GM19372 (cell line): ENCODE data around the gene POFUT2.

Experiments used
- ATAC-seq: cut with Tn5 transposase; IDR thresholded peaks from one replicate; pipeline ENCODE4 v1.9.1; 2021; ENCODE audit warnings: mild to moderate bottlenecking, low read depth, moderate library complexity; ENCODE audit not compliant: unreplicated experiment

The POFUT2 gene

GRCh38 chr21:45253633-45254459 is 33.8 kb downstream of the POFUT2 start:
- no peak for ATAC-seq

DNA sequence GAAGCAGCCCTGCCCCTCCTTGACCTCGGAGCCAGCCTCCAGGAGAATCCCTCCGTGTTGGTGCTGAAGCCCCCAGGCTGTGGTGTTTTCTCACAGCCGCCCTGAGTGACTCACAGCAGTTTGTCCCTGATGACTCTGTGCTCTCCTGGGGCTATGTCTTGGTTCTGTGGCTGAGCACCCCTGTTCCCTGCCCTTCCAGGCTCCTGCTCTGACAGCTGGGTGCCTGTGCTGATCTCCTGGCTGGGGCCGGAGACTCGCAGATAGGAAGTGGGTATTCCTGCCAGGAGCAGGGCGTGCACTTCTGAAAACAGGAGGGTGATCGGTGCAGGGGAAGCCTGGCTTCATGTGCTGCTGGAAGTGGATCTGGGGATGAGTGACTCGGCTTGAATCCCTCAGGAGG is 34.5 kb downstream of the POFUT2 start:
- ATAC-seq: no peak

DNA sequence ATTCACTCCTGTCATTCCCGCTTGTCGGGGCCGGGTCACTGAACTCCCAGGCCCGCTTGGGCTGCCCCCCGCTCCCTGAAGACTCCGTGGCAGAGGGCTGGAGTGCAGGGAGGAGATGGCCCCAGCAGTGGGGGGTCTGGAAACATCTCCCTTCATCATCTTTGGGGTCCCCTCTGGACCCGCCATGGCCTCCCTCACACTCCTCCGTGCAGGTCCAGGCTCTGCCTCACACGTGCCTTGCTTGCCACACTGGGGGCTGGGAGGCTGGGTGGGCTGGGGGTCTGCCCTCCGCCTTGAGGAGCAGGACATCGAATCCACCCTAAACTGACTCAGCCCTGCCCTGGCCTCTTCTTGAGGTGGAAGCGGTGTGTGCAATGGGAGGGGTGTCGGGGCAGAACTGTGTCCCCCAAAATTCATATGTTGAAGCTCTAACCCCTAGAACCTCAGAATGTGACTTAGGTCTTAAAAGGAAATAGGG is 35.2 kb downstream of the POFUT2 start:
- ATAC-seq: no peak

GRCh38 chr21:45251635-45252447 is 35.9 kb downstream of the POFUT2 start:
- ATAC-seq: no peak

DNA sequence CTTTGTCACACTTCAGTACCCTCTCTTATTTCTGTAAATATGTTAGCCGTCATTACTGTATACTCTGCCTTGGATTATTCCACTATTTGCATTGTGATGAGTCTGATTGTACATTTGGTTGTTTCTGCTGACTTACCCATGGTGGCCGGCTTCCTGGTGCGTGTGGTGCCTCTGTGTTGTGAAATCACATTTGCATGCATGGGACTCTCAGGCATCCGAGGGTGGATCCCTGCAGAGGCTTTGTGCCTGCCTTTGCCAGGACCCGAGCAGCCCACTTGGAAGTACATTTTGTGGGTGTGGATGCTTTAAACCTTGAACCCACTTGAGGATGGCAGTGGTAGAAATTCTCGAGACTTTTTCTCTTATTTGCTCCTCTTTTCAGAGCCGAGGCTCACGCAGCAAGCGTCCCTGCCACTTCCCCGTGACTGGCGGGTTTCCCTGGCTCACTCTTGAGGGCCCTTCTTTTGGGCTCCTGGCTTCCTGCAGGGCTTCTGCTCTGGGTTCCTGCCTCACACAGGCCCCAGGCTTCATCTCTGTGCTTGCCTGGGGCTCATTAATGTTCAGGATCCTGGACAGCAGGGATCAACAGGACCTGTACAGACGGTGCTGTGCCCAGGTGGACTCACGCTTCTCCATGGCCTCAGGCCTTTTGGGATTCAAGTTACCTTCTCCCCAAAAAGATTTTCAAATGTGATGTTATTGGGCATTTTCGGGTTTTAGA is 36.6 kb downstream of the POFUT2 start:
- ATAC-seq: no peak

DNA sequence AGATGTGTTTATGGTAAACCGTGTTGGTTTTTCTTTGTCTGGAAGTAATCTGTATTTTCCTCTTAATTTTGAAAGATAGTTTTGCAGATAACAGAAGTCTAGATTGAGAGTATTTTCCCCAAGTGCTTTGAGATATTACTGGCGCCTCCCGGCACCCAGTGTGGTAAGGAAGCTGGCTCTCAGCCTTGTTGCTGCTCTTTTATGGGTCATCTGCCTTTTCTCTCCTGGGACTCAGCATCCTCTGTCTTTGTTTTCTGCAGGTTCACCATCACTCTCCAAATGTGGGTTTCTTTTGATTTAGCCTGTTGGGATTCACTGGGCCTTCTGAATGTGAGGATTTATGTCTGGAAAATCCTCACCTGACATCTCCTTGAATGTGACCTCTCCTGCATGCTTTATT is 37.4 kb downstream of the POFUT2 start:
- ATAC-seq: no peak

- ATAC-seq: no peak
Measured at GRCh38 chr21:45249626-45250025, 38.1 kb downstream of the POFUT2 start.

DNA sequence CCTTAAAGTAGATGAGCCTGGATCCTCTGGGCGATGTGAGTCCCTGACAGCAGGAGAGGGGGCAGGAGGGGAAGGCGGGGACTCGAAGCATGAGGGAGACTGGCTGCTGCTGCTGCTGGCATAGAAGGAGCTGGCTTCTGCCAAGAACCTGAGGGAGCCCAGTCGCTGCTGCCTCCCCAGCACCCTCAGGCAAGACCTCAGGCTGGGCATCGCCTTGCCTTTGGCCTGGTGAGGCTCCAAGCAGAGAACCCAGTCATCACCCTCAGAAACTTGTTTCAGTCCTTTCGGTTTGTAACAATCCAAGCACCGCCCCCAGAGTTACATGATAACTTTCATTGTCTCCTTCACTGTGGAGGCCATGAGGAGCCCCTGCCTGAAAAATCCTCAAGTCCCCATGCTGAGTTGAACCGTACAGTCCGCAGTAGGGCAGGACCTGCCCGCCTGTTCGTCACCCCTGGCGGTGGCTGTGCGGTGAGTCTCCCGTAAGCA is 38.8 kb downstream of the POFUT2 start:
- ATAC-seq: no peak

GRCh38 chr21:45248301-45248892 is 39.3 kb downstream of the POFUT2 start:
- ATAC-seq: no peak

- ATAC-seq: no peak
Measured at GRCh38 chr21:45246386-45247320, 41.0 kb downstream of the POFUT2 start.

- no peak for ATAC-seq
Measured at GRCh38 chr21:45244799-45245340, 42.8 kb downstream of the POFUT2 start.

GRCh38 chr21:45243603-45244002 is 44.1 kb downstream of the POFUT2 start:
- ATAC-seq: no peak

- no peak for ATAC-seq
Measured at GRCh38 chr21:45241357-45241756, 46.3 kb downstream of the POFUT2 start.

DNA sequence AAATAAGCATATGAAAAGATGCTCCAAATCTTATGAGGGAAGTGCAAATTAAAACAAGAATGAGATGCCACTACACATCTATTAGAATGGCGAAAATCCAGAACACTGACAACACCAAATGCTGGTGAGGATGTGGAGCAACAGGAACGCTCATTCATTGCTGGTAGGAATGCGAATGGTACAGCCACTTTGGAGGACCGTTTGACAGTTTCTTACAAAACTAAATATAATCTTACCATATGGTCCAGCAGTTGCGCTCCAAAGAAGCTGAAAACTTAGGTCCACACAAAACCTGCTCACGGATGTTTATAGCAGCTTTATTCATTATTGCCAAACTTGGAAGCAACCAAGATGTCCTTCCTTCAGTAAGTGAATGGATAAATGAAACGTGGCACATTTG is 50.3 kb downstream of the POFUT2 start:
- ATAC-seq: no peak

DNA sequence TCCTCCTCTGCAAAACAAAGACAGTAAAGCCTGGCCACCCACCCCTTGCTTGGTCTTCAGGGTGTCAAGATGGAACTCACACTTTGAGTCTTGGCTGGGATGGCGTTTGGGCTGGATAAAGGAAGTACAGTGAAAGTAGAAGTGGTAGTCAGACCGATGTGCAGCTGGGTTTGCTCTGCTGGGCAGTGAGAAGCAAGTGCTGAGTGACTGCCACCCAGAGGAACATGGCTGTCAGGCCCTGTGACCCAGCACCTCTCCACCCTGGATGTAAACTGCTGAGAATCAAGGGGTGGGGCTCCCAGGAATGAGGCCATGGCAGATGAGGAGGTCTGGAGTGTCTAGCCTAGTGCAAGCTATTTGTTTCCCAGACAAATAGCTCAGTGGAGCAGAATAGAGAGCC is 51.2 kb downstream of the POFUT2 start:
- no peak for ATAC-seq

- no peak for ATAC-seq
Measured at GRCh38 chr21:45235488-45235887, 52.2 kb downstream of the POFUT2 start.

GRCh38 chr21:45234965-45235364 is 52.7 kb downstream of the POFUT2 start:
- no peak for ATAC-seq

DNA sequence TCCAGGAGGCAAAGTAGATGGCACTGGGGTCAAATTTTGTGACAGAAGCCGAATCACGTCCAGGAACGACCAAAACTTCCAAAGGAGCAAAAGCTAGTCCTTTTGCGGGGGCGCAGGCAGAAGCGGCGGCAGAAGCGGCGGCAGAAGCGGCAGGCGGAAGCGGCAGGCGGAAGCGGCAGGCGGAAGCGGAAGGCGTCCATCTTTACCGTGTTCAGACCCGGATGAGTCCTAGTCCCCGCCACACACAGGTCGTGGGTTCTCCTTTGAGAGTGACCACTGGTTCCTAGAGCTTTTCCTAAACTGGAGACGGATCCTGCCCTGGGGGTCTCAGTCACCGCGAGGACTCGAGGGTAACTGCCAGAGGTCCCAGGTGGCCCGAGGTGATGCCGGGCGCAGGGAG is 53.6 kb downstream of the POFUT2 start:
- no peak for ATAC-seq

DNA sequence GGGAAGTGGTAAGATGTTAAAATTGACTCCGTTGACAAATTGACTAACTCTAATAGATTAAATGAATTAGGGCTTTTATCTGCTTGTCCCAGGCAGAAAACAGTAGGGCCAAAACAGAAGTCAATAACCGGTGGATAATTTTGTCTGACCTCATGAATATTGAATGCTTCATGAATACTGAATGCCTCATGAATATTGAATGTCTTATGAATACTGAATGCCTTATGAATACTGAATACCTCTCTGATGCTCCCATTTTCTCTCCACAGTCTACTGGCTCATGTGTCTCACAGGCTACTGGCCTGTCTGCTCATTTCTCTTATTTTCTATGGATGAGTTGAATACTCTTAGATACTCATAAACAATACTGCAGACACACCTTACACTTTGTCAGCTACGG is 56.0 kb downstream of the POFUT2 start:
- no peak for ATAC-seq
